ENCODE results near the gene SERPINH1.
"Not testable (repeated sequence)": the region's sequence is repeated elsewhere in the genome, so short reads cannot be mapped to it uniquely, and the experiment has no call there.

Gene SERPINH1

GRCh38 chr11:75578977-75579376 is 16.9 kb downstream of the SERPINH1 start:
- no peak for DNase-seq

GRCh38 chr11:75579841-75580240 is 17.8 kb downstream of the SERPINH1 start:
- DNase-seq, result no peak

DNA sequence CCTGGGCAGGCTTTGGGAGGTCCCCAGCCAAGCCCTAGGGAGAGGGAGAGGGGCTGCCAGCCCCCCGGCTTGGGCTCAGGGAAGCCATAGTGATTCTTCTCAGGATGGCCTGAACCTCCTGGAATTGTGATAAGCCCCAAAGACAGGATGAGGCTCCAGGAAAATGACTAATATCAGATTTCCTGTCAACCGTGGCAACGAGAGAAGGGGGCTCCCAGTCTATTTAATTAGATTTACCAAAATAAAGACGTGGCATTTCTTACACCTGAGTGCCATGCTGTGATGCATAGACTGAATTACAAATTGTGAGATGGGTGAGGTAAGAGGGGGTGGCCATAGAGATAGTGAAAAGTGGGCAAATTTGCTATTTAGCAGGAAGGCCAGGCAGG is 20.4 kb downstream of the SERPINH1 start:
- DNase-seq, result no peak

DNA sequence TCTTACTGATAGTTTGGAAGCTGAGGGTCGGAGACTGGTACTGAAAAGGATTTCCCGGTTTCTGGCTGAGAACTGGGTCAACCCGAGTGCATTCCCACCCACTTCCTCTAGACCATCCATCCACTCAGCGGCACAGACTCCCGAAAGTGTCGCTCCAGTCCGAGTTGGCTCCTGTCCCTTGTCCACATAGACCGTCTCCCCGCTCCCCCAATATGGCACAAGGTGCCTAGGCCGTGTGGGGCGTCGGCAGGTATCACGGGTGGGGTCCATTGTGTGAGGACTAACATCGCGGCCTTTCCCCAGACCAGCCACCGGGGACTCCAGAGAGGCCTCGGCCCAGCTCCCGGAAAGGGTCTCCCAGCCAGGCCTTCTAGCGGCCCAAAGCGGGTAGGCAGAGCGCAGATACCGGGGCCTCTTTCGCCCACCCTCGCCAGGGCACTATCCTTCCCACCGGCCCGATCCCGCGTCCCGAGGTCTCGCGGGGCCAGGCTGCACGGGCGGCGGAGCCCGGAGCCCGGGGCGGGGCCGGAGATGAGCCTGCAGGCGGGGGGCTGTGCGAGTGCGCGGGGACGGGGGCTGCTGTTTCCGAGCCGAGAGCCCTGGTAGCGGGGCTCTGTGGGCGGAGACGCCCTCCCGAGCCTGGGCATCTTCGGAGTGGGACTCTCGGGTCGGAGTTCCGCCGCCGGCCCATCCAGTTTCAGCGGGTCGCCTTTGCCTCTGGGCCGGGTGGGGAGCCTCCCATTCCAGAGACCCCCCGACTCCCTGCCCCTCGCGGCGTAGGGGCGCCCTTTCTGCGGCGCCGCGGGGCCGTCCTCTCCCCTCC is 21.1 kb downstream of the SERPINH1 start:
- peak; percentile 81 for DNase-seq

- peak; percentile 57 for DNase-seq
Observed at GRCh38 chr11:75583718-75584658, 21.9 kb downstream of the SERPINH1 start.

- not testable (repeated sequence) for DNase-seq
Observed at GRCh38 chr11:75584659-75585292, 22.7 kb downstream of the SERPINH1 start.

GRCh38 chr11:75585293-75585670 is 23.2 kb downstream of the SERPINH1 start:
- DNase-seq, result no peak

GRCh38 chr11:75586395-75586794 is 24.3 kb downstream of the SERPINH1 start:
- DNase-seq, result no peak

DNA sequence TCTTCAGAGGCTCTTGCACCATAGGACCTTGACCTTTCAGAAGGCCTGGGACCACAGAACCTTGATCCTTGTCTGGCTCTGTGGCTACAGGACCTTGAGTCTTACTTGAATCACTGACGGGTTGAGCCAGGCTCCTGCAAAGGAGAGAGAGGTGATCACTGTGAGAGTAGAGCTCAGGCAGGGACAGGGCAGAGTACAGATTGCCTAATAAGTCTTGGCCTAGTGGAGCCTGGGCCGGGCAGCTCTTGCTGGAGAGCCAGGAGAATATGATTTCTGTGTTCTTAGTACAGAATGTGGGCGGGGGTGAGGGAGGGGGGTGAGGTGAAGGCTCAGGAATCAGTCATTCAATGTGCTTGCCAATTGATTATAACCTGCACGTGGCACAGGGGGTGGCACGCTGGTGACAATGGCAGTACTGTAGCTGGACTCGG is 26.0 kb downstream of the SERPINH1 start:
- DNase-seq, result no peak

DNA sequence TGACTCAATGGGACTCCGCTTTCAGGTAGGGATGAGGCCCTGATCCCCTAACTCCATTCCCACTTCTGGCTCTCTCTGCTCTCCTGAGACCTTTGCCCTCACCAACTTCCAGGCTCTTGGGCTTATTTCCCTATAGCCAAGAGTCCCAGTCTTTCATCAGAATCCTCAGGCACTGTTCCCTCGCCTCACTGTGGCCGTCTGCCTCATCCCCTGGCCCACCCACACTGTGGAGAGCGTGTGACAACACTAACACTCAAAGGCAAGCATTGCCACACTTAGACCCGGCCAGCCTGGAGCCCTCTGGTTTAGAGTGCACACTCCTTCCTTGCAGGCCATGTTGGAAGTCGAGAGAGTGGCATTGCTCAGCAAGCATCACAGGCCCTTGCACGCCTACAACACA is 27.0 kb downstream of the SERPINH1 start:
- no peak for DNase-seq

DNA sequence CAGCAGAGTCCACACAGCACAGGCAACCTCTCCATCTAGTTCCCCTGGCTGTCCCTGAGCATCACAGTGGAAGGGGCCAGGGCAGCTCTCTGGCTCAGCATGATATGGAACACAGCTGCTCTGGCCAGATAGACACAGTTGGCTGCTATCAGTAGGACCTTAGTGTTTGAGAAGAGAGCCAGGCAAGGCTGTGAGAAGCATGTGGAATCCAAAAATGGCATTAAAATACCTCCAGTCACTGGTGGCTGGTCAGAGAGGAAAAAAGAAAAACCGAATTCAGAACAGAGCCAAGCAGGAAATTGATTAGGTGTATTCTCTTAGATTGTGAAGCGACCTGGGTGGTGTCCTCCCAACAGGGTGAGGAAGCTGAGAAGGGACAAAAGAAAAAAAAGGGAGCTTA is 27.9 kb downstream of the SERPINH1 start:
- DNase-seq, result peak; percentile 8

GRCh38 chr11:75591371-75591770 is 29.3 kb downstream of the SERPINH1 start:
- no peak for DNase-seq

DNA sequence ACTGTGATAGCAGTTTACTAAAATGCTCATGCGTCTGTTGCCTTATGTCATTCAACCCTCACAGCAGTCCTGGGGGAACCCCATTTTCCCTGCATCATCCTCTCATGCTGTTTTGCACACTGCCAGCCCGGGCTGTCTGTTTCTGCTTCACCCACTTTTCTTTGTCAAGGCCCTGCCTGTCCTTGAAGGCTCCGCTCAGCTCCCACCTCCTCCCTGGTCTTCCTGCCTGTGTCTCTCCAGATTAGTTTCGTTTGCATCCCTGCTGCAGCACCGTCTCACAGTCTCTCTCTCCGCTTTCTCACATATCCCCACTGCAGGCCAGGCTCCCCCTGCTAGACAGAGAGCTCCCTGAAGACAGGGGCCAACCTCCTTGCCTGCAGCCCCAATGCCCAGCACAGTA is 29.9 kb downstream of the SERPINH1 start:
- DNase-seq, result no peak

GRCh38 chr11:75592715-75593114 is 30.7 kb downstream of the SERPINH1 start:
- peak; percentile 91 for DNase-seq

GRCh38 chr11:75593286-75593915 is 31.3 kb downstream of the SERPINH1 start:
- peak; percentile 71 for DNase-seq

DNA sequence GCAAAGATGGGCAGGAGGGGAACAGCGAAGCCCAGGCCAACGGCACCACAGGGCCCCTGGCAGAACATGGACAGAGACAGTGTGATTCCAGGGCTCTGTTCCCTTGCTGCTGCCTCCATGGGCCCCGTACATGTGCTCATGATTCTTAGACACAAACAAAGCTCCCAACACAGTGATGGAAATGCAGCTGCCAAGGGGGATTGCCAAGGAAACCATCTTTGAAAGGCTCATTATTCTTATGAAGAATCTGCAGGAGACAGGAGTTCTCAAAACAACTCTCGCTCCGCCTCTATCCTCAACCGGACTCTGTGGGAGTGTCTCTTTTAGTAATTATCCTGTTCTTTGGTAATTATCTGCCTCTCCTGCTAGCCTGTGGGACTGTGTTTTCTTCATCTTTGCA is 32.2 kb downstream of the SERPINH1 start:
- DNase-seq, result no peak

- no peak for DNase-seq
Observed at GRCh38 chr11:75595429-75595828, 33.4 kb downstream of the SERPINH1 start.

DNA sequence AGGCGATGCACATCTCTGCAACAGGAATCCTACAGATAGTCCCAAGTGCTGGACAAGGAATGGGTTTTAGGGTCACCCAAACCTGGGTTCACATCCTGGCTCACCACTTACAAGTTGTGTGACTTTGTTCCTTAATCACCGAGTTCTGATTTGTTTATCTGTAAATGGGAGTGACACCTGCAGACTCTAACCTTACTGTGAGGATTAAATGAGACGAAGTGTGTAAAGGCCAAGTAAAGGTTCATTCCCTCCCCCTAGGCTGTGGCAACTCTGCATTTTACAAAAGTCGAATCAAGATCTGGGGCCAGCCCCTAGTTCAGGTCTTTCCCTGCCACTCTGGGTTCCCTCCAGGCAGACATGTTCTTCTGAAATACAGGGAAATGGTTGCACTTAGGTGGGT is 34.9 kb downstream of the SERPINH1 start:
- DNase-seq, result no peak

DNA sequence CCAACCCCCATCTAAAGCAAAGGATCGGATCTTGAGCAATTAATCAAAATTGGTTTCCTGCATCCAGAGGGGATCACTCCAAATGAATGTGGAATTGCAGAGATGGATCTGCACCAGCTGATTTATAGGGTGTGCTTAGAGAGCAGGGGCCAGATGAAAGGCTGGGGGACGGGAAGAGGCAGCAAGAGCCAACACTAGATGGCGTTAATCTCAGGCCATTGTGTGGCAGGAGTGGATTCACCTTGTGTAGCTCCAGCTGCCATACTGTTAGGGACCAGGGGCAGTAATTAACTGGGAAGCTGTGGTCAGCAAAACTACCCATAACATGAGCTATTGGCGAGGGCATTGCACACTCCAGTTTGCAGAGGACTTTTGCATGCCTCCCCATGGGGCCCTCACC is 35.6 kb downstream of the SERPINH1 start:
- DNase-seq, result peak; percentile 58

- no peak for DNase-seq
Observed at GRCh38 chr11:75598264-75598663, 36.2 kb downstream of the SERPINH1 start.

- no peak for DNase-seq
Observed at GRCh38 chr11:75598900-75599299, 36.8 kb downstream of the SERPINH1 start.

DNA sequence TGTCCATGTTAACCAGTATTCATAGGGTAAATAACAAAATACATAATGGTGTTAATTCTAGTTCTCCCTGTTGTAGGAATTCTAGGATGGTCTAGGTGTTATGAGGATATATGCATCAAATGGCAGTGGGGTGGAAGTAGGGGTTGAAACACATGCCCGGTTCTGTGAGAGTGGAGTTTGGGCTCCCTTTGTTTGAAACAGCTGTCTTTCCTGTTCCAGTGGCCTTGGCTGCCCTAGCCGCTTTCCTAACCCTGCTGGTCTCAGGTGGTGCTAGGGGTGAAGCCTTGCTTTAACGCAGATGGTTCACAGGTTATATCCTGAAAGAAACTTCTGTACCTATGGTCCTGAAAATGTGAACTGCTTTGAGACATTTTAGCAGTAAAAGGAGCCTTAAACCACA is 38.3 kb downstream of the SERPINH1 start:
- no peak for DNase-seq

DNA sequence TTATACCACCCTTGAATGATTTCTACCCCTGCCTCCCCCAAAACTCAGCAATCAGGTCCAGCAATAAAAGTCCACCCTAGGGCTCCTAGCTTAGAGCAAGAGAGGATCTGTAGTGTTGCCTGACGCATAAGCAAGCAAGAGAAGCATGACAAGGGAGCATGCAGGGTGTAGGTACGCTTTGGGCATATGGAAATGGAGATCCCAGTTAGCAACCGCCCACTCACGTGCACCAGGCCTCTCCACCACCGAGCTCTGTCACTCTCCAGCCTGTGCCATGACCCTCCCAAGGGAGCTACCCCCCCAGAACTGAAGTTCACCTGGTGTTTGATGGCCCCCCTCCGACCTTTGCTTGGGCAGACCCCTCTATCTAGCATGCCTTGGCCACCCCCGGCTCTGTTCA is 39.4 kb downstream of the SERPINH1 start:
- no peak for DNase-seq
